NT2/D1 (cell line): ENCODE results near the gene SPAST.

Source experiments
- SUZ12 ChIP-seq: IDR thresholded peaks from 2 replicates; pipeline ENCODE4 v1.6.1; 2011; ENCODE audit not compliant: insufficient read length, insufficient read depth; ENCODE audit errors: extremely low read depth
- YY1 ChIP-seq: IDR thresholded peaks from 2 replicates; pipeline ENCODE4 v1.6.1; 2011; ENCODE audit not compliant: insufficient read length, insufficient read depth
- ZNF274 ChIP-seq: IDR thresholded peaks from 2 replicates; pipeline ENCODE4 v1.6.1; 2011; ENCODE audit warnings: mild to moderate bottlenecking, low read depth, low read length

DNA sequence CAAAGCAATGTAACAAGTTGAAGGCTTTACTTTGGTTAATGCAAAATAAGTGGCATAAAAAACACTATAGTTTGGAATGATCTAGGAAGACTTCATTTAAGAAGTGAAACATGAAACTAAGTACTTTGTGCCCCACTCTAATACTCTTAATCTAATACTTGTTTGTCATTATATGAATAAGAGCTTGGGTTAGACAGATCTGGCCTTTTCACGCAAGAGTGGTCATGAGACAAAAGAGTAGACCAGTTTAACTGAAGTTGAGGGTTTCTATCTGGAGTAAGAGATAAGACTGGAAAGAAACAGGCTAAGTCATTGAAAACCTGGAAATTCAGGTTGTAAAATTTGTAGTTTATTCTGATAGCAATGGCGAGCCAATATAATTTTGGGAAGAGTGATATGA lies 105.2 kb downstream of the SPAST start:
- TF ChIP-seq YY1 (no peak), ZNF274 (no peak), SUZ12 (no peak)
